ENCODE measurements around the gene TBC1D8.

GRCh38 chr2:101175991-101176390, 24.8 kb upstream of the TBC1D8 start:
- TF ChIP-seq ETS1 (IDR thresholded peaks at IDR 0.05) (no peak), EZH2 (IDR thresholded peaks at IDR 0.05; ENCODE audit: low read depth, unreplicated experiment) (no peak), ZNF114 (CRISPR knock-in tag; IDR thresholded peaks at IDR 0.05) (no peak), POLR2AphosphoS5 (IDR thresholded peaks at IDR 0.05; ENCODE audit: low read depth) (no peak), CTCF (conservative IDR thresholded peaks at IDR 0.05; ENCODE audit: low read depth in 2 of 2) (no peak)

All from GM23338 (cell line).